Activated gamma-delta T cell treated with Interleukin-2 at 50 U/mL for 16 hours (primary cell): ENCODE measurements around the gene PKLR.
"Not testable (repeated sequence)": the region's sequence is repeated elsewhere in the genome, so short reads cannot be mapped to it uniquely, and the experiment has no call there.

Experiments
- DNase-seq: peaks from one replicate; pipeline ENCODE4 v3.0.0-alpha.2; 2020

The PKLR gene

DNA sequence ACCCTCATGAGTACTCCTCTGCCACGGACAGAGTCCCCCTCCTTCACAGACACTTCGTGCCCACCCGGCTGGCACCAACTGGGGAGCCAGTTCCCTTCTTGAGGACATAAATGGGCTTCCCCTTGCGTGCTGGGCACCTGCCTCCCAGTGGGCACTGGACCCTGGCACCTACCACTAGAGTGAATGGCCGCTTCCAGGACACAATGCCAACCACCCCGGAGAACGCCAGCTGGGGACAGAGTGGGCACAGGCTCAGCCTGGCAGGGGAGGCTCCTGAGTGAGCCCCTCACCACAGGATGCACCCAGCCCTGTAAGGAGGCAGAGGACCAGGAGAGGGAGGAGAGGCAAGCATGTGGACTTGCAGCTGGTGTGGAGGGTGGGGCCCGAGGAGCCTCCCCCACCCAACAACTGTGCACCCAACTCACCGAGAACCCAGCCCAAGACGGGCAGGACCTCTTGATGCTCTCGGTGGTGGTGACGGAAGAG, 47.0 kb downstream of the PKLR start:
- DNase-seq: no peak

DNA sequence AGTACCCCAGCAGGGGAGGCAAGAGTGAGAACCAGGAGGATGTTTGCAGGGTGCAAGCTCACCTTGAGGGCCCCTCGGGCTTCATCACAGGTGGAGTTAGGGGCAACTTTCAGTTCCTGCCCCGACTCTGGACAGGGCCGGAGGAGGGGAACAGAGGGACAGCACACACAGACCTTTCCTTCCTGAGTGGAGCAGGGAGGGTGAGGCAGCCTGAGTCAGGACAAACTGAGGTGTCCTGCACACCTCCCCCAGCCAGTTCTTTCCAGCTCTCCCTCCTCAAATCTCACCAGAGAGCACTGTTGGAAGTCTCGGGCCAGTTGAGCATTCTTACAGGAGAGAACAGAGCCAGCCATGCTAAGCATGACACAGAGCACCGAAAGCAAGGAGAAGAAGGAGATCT, 47.4 kb downstream of the PKLR start:
- DNase-seq: no peak

DNA sequence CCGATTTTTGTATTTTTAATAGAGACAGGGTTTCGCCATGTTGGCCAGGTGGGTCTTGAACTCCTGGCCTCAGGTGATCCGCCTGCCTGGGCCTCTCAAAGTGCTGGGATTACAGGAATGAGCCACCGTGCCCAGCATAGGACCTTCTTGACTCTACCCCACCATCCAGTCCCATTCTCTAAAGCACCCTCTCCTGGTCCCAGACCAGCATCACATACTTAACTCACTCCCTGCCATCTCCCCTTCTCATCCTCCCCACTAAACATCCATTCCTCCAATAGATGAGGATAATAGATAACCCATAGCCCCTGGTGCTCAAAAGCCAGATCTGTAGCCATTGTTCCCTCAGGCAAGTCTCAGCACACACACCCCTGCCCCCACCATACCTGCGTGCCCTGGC, 48.0 kb downstream of the PKLR start:
- no peak for DNase-seq

DNA sequence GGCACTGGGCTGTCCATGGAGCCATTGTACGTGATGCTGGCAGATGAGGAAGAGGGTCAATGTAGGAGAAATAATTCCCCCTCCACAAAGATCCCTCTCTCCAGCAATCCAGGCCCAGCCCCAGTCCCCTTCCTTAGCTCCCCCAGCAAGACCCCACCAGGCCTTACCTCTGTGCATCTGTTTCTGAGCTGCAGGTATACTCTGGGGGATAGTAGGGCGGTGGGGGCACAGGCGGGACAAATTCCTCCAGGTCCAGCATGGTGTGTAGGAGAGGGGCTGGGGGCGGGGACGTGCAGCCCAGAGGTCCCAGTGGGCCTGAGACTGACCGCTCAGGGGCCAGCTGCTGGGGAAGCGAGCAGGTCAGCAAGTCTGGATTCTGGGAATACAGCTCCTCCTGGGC, 49.7 kb downstream of the PKLR start:
- DNase-seq: no peak

DNA sequence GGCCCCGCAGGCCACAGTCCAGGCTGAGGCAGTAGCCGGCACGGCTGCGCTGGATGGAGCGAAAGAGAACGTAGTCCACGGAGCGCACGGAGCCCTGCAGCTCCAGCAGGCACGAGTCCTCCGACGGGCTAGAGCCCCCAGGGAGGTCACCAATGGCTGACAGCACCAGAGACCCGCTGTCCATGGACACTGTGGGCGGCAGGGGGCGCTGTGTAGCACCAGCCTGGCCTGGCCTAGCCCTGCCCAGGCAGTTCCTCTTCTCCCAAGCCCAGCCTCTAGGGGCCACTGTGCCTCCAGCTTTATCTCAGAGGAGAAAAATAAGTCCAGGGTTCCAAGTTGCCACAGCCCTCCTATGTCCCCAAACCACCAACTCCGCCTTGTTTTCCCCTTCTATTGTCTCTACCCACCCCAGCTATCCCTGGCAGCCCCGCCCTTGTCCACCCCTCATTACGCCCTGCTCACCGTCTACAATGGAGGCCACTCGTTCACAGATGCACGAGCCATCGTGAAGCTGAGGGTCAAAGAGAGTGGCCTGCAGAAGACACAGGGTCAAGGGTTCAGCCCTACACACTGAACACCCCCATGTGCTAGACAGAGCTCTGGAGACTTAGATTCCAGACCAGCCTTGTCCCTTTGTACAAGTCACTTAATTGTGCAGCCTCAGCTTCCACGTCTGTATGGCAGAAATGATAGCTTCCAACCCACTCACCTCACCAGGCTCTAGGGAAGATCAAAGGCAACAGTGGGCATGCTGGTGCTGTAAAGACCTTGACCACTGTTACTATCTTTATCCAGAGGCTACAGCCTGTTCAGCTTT, 50.4 kb downstream of the PKLR start:
- peak; percentile 97 for DNase-seq

DNA sequence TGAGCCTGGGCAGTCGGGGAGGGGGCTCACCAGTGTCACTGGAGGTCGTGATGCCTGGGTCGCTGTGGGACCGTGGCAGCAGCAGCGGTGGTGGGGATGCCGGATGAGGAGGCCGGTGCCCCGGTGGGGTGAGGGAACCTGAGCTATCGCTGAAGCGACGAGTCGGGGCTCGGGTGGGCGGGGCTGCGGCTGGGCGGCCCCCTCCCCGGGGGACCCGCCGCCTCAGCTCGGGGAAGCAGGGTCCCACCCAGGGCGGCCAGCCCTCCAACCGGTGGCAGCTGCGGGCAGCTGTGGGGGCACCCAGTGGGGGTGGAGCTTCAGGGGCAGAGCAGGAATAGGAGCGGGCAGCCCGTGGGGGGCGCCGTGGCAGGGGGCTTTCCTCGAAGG, 51.0 kb downstream of the PKLR start:
- no peak for DNase-seq

DNA sequence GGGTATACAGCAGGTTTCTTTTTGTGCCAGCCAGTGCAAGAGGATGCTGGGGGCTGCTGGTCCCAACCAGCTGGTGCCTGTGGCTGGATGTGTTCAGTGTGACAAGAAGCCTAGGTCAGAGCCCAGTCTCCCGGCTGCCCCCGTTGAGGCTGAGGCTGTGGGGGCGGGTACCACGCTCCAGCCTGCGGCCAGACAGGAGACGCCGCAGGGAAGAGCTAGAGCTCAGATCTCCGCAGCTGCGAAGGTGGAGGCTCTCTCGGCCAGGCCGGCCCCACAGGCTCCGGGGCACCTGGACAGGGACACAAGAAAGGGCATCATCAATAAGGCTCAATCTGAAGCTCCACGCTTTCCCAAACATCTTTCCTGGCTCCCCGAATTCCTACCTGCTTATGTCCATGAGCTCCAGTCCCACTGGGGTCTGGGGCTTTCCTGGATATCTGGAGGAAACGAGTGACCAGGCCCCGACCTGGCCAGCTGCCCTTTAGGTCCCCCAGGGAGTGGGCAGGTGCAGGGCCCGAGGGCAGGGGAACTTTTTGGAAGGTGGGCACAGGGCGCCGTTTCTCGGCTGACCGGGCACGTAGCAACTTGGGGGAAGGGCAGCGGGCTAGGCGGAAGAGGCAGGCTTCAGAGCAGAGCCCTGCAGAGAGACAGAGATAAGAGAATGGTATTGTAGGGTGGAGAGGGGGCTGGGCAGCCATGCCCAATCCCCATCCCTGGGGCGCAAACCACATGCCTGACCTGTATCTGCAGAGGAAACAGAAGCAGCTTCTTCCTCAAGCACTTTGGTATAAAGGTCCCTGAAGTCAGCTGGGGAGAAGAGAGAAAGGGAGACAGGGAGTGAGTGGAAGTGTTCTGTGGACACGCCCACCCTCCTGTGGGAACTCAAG, 53.3 kb downstream of the PKLR start:
- DNase-seq: no peak

DNA sequence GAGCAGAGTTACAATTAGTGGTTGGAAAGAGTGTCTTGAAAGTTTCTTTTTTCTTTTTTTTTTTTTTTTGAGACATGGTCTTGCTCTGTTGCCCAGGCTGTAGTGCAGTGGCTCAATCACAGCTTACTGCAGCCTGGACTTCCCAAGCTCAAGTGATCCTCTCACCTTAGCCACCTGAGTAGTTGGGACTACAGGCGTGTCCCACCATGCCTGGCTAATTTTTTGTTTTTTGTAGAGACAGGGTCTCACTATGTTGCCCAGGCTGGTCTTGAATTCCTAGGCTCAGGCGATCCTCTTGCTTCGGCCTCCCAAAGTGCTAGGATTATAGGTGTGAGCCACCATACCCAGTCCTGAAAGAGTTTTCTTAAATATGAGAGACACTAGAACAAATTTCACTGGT, 54.4 kb downstream of the PKLR start:
- DNase-seq: not testable (repeated sequence)

DNA sequence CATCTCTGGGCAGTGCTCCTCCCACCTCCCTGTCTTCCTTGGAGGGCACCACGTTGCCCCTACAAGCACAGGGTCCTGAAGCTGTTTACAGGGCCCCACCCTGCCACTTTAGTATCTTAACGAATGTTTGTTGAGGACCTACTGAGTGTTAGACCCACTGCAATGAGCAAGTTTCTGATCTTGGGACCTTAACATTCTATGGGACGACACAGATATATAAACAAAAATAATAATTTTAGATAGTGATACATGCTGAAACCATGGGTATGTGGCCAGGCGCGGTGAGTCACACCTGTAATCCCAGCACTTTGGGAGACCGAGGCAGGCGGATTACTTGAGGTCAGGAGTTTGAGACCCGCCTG, 56.1 kb downstream of the PKLR start:
- DNase-seq: no peak

DNA sequence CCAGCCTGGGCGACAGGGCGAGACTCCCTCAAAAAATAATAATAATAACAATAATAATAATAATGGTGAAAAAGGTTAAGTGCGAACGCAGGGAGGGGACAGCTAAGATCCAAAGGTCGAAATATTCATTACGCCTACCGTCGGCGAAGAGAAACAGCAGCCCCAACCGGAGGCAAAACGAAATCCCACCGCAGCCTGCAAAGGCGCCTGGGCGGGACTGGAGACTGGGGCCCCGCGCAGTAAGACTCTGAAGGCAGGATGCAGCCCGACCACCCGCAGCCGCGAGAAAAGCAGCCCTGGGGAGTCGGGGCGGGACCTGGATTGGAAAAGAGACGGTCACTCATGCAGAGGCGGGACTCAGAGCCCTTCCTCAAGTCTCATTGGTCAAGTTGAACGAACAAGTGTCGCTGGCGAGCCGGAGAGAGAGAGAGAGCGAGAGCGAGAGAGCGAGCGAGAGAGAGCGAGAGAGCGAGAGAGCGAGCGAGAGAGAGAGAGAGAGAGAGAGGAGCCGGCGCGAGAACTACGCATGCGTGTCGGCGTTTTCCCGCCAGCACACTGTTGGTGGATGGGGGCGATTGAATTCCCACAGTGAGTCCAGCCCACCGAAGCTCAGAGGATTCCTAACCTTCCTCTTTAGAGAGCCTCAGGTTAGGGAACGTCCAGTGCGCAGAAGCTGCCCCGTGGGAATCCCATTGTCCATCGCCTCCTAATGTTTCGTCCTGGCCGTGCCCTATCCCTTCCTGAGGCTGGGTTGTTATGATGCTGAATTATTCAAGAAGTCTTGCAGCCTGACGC, 56.7 kb downstream of the PKLR start:
- peak; percentile 96 for DNase-seq

DNA sequence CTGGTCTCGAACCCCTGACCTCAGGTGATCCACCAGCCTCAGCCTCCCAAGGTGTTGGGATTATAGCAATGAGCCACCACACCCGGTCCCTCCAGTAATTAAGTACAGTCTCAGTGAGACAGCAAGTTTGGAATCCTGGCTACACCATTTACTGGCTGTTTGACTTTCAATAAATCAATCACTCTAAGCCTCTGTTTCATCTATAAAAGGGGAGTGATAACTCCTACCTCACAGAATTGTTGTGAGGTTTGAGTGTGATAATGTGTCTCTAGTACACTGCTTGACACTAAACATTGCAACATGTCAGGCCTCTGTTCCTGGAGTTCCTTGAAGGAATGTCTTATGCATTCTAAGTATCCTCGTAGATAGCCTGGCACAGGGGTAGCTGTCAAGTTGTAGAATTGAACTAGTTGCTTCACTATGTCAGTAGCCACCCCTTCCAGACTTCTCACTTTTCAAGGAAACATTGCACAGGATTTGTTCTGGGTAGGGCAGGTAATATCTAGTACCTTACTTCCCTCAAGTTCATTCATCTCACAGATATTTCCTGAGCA, 58.4 kb downstream of the PKLR start:
- no peak for DNase-seq

DNA sequence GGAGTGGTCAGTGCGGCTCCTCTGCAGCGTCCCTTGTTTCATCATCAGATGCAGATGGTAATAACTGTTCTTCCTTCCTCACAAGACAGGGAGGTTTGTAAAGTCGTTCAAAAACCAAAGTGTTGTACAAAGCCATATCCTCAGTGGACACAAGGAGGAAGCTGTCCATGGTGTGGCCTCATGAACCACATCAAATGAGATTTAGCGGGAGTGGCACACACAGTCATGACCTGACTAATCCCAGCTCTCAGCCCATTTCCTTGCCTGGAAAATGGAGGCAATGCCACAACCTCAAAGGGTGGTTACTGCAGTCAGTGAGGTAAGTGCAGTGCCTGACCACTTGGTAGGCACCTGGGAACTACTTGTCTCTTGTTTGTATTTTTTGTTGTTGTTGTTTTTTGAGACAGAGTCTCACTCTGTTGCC, 59.4 kb downstream of the PKLR start:
- DNase-seq: no peak

DNA sequence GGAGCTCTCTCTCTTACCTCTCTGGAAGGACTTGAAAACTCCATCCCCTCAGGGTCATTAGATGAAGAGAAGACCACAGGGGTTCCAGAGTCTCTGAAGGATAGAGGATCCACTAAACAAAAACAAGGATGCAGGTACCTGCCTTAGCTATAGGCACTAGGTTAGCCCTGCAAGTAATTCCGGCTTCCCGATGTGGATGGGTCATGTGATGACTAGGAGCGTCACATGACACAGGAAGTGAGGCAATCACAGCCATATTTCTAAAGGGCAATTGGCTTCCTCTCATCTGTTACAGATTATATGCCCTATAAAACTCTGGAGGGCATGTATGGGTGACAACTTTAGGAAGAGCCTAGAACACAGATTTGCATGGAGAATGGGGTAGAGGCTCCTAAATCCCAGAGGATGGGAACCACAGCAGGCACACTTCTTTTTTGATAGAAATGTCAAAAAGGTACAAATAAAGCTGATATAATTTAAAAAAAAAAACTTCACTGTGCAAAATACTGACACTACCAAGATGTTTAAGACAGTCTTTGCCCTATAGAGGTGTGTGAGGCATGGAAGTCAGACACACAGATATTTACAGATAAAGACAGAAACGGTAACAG, 60.1 kb downstream of the PKLR start:
- peak; percentile 56 for DNase-seq
